ENCODE measurements around the gene ZNF175.

- TF ChIP-seq SUZ12 (IDR thresholded peaks at IDR 0.05; ENCODE audit: extremely low read depth, insufficient read depth, insufficient read length) (no peak), ZNF274 (IDR thresholded peaks at IDR 0.05; ENCODE audit: low read depth, low read length) (no peak), YY1 (IDR thresholded peaks at IDR 0.05; ENCODE audit: insufficient read depth, insufficient read length) (no peak)
These were observed 45.4 kb upstream of the ZNF175 start for GRCh38 chr19:51525651-51526050.

Data from NT2/D1 (cell line).